HepG2 (cell line): ENCODE data around the gene TBC1D1. TPM values are rescaled to one million over a fixed set of nuclear protein-coding genes. Genes with fewer than 3 reads are reported as not detected.

Experiments used
- ATAC-seq: fragments of 200-7000 bp; cut with Tn5 transposase; 3 replicates; pipeline ENCODE4 v1.9.1; 2020; ENCODE audit warnings: mild to moderate bottlenecking, moderate library complexity
- BruUV-seq: library from RNA; stranded (reverse); fragments of 400-500 nt; replicated peaks from 2 replicates; lab custom pipeline; 2021; lab: Mats Ljungman, UMichigan
- CTCF ChIA-PET: fragments of 300-600 bp; formaldehyde crosslinking; extraction: SDS; loops from one replicate; lab custom pipeline; 2021; ENCODE audit warnings: low total read pairs, inconsistent platforms, low intra/inter-chr PET ratio; lab: Yijun Ruan, JAX
- POLR2A ChIA-PET: fragments of 350-600 bp; sonication (Branson Sonifier 250); formaldehyde crosslinking; loops from one replicate; lab custom pipeline; 2020; ENCODE audit warnings: antibody characterized with exemption, inconsistent platforms; lab: Yijun Ruan, JAX
- DNase-seq: peaks from one replicate; pipeline ENCODE4 v3.0.0-alpha.2; 2015; ENCODE audit warnings: low spot score
- FAIRE-seq: peaks from 3 replicates; lab custom pipeline; 2011; peaks lifted over from hg19 to GRCh38; lab: Jason Lieb, UNC
- H2AFZ ChIP-seq: one replicate; pipeline ENCODE4 v1.6.1; 2011; ENCODE audit warnings: low read length, inconsistent platforms
- H3K27ac ChIP-seq: fragments of 300-600 bp; 3 replicates; pipeline ENCODE4 v1.8.0; 2011; ENCODE audit warnings: mixed run types, mild to moderate bottlenecking, mixed read lengths, low read length, inconsistent platforms; ENCODE audit not compliant: insufficient read depth; ENCODE audit errors: extremely low read length
- H3K27me3 ChIP-seq, 2 experiments: fragments of 200-600 bp in 1 of 2; 2 replicates in 1 of 2; 3 replicates in 1 of 2; pipeline versions ENCODE4 v1.6.0 to v1.8.0; 2011; ENCODE audit warnings: low read length in 2 of 2, mild to moderate bottlenecking in 2 of 2, moderate library complexity in 2 of 2, inconsistent platforms in 1 of 2; ENCODE audit not compliant: insufficient read depth in 2 of 2, control insufficient read depth in 1 of 2
- H3K36me3 ChIP-seq, 2 experiments: fragments of 200-600 bp in 1 of 2; replicated peaks in 1 of 2; 2 replicates in 1 of 2; 3 replicates in 1 of 2; pipeline versions ENCODE4 v1.5.1 to v1.8.0; 2011; ENCODE audit warnings: low read length in 2 of 2, inconsistent platforms in 1 of 2; ENCODE audit not compliant: insufficient read depth in 2 of 2, control insufficient read depth in 1 of 2
- H3K4me1 ChIP-seq: 2 replicates; pipeline ENCODE4 v1.5.1; 2012; ENCODE audit warnings: low read length, inconsistent platforms; ENCODE audit not compliant: insufficient read depth
- H3K4me2 ChIP-seq: 2 replicates; pipeline ENCODE4 v1.6.0; 2011; ENCODE audit warnings: low read depth, low read length, inconsistent platforms
- H3K4me3 ChIP-seq, 3 experiments: fragments of 200-600 bp in 1 of 3; sonication (generic), shearing (Covaris generic) in 1 of 3; replicated peaks in 1 of 3; 2 replicates each; pipeline ENCODE4 v1.5.1; 2011 to 2016; ENCODE audit warnings: low read length in 3 of 3, inconsistent platforms in 2 of 3, low read depth in 2 of 3, mild to moderate bottlenecking in 2 of 3, control low read depth in 1 of 3, mixed read lengths in 1 of 3; ENCODE audit not compliant: insufficient read depth in 1 of 3
- H3K79me2 ChIP-seq: one replicate; pipeline ENCODE4 v1.6.1; 2011; ENCODE audit warnings: low read length, inconsistent platforms; ENCODE audit not compliant: insufficient read depth
- H3K9ac ChIP-seq: 2 replicates; pipeline ENCODE4 v1.6.0; 2011; ENCODE audit warnings: mild to moderate bottlenecking, low read depth, low read length, inconsistent platforms; ENCODE audit not compliant: insufficient read depth
- H3K9me3 ChIP-seq: 2 replicates; pipeline ENCODE4 v1.5.1; 2012; ENCODE audit warnings: mild to moderate bottlenecking, low read length
- H4K20me1 ChIP-seq: 2 replicates; pipeline ENCODE4 v1.6.0; 2011; ENCODE audit warnings: inconsistent platforms, mild to moderate bottlenecking, low read length, moderate library complexity; ENCODE audit not compliant: insufficient read depth
- ERF ChIP-seq: IDR thresholded peaks from 2 replicates; pipeline ENCODE4 v1.6.1; 2018; ENCODE audit warnings: missing biosample characterization, missing genetic modification reagents
- ESRRA ChIP-seq: sonication (generic); formaldehyde crosslinking; IDR thresholded peaks from 2 replicates; pipeline ENCODE4 v1.5.1; 2020; ENCODE audit warnings: mild to moderate bottlenecking, low read depth, missing genetic modification reagents
- SMARCC2 ChIP-seq: fragments of 450-650 bp; IDR thresholded peaks from 2 replicates; pipeline ENCODE4 v1.6.1; 2017; ENCODE audit warnings: antibody characterized with exemption, mild to moderate bottlenecking
- ZBTB10 ChIP-seq: sonication (generic); formaldehyde crosslinking; IDR thresholded peaks from 2 replicates; pipeline ENCODE4 v1.4.0; 2020; ENCODE audit warnings: missing genetic modification reagents, borderline replicate concordance
- ZNF10 ChIP-seq: sonication (generic); formaldehyde crosslinking; IDR thresholded peaks from 2 replicates; pipeline ENCODE4 v1.4.0; 2020; ENCODE audit warnings: mild to moderate bottlenecking, low read depth, missing genetic modification reagents, borderline replicate concordance
- ZNF564 ChIP-seq: sonication (generic); formaldehyde crosslinking; IDR thresholded peaks from 2 replicates; pipeline ENCODE4 v1.8.1; 2023; ENCODE audit warnings: mild to moderate bottlenecking, missing genetic modification reagents
- WGBS: methylation state at CpG from one replicate; pipeline ENCODE4 v1.1.6; 2017; ENCODE audit warnings: low lambda C conversion rate; 5-methylcytosine and 5-hydroxymethylcytosine counted together
- in situ Hi-C: cut with HindIII; loops from 2 replicates; pipeline ENCODE4 v1.10.0; 2017; ENCODE audit warnings: low pct_unique_long_range_greater_than_20kb; ENCODE audit not compliant: extremely low pct_ligation_motif_present
- intact Hi-C: fragments of 100-400 bp; cut with micrococcal nuclease; formaldehyde crosslinking; loops from one replicate; pipeline ENCODE4 v1.10.0; 2022; ENCODE audit not compliant: unreplicated experiment
- polyA plus RNA-seq, 8 experiments: library from polyadenylated mRNA; depleted of rRNA in 3 of 8; stranded (reverse) in 7 of 8; unstranded in 1 of 8; fragments of >200 nt; fragmentation: Illumina TruSeq in 4 of 8; extraction: Trizol in 4 of 8; gene quantifications; 2 replicates each; pipeline versions ENCODE4 v1.2.1 to v1.2.3, GENCODE V29; 2011 to 2016; ENCODE audit warnings: low read depth in 4 of 8, missing spikeins in 1 of 8, mixed read lengths in 1 of 8; ENCODE audit not compliant: insufficient read depth in 1 of 8
- total RNA-seq, 5 experiments: library from RNA; depleted of rRNA; stranded (reverse); fragments of >200 nt; fragmentation: Illumina TruSeq; extraction: Trizol; gene quantifications; 2 replicates each; pipeline ENCODE4 v1.2.3, GENCODE V29; 2016; ENCODE audit warnings: low read depth in 1 of 5
- TF ChIP-seq, protein P1 (sequence below): sonication (generic); formaldehyde crosslinking; IDR thresholded peaks from 2 replicates; pipeline ENCODE4 v1.9.0; 2021; ENCODE audit warnings: mild to moderate bottlenecking, missing genetic modification reagents

The TBC1D1 gene
- total and polyA plus RNA-seq, 2 of the 13 experiments (the other 11 are each of a cell fraction or from before 2014, with no cell fraction given): 37.3 to 62.8 TPM

DNA sequence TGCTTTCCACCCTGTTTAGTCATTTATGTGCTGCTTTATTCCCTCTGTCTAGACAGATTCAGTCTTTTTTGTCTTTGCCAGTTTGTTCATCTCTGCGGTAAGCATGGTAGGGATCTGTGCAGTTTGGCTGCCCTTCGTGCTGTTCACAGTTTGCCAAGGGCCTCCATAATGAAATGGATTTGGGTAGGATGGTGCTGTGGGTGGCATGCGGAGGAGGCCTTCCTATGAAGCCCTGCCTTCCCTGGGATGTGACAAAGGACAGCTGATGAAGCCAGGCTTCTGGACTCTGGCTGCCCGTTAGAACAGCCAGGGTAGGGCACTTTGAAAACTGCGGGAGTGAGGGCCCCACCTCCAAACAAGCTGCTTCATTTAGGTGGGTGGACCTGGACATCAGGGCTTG lies 116.8 kb downstream of the TBC1D1 start:
- Histone ChIP-seq H3K79me2 (peaks cover 3% of the 10 kb centered on the region), H2AFZ (no peak overlapping the region), H3K27me3 (no peaks in the 10 kb centered on the region), H3K4me2 (no peak overlapping the region), H3K4me1 (peaks cover 16% of the 10 kb centered on the region), H4K20me1 (no peaks in the 10 kb centered on the region), H3K27ac (no peak overlapping the region), H3K36me3 (no peaks in the 10 kb centered on the region), H3K9ac (no peak overlapping the region), H3K4me3 (no peak overlapping the region), H3K9me3 (no peaks in the 10 kb centered on the region)
- POLR2A ChIA-PET: no interaction called here
- ATAC-seq (no peak), DNase-seq (no peak), FAIRE-seq (no peak)
- intact Hi-C loops (no loop called here), in situ Hi-C loops (no loop called here)
- no TSS peak for BruUV-seq
- TF ChIP-seq SMARCC2: no peak
- no peak for TF ChIP-seq ZNF10 (CRISPR knock-in tag)
- no peak for TF ChIP-seq ESRRA (CRISPR knock-in tag)
- TF ChIP-seq ERF: no peak
- TF ChIP-seq ZNF564 (CRISPR knock-in tag): no peak
- TF ChIP-seq, protein P1, sequence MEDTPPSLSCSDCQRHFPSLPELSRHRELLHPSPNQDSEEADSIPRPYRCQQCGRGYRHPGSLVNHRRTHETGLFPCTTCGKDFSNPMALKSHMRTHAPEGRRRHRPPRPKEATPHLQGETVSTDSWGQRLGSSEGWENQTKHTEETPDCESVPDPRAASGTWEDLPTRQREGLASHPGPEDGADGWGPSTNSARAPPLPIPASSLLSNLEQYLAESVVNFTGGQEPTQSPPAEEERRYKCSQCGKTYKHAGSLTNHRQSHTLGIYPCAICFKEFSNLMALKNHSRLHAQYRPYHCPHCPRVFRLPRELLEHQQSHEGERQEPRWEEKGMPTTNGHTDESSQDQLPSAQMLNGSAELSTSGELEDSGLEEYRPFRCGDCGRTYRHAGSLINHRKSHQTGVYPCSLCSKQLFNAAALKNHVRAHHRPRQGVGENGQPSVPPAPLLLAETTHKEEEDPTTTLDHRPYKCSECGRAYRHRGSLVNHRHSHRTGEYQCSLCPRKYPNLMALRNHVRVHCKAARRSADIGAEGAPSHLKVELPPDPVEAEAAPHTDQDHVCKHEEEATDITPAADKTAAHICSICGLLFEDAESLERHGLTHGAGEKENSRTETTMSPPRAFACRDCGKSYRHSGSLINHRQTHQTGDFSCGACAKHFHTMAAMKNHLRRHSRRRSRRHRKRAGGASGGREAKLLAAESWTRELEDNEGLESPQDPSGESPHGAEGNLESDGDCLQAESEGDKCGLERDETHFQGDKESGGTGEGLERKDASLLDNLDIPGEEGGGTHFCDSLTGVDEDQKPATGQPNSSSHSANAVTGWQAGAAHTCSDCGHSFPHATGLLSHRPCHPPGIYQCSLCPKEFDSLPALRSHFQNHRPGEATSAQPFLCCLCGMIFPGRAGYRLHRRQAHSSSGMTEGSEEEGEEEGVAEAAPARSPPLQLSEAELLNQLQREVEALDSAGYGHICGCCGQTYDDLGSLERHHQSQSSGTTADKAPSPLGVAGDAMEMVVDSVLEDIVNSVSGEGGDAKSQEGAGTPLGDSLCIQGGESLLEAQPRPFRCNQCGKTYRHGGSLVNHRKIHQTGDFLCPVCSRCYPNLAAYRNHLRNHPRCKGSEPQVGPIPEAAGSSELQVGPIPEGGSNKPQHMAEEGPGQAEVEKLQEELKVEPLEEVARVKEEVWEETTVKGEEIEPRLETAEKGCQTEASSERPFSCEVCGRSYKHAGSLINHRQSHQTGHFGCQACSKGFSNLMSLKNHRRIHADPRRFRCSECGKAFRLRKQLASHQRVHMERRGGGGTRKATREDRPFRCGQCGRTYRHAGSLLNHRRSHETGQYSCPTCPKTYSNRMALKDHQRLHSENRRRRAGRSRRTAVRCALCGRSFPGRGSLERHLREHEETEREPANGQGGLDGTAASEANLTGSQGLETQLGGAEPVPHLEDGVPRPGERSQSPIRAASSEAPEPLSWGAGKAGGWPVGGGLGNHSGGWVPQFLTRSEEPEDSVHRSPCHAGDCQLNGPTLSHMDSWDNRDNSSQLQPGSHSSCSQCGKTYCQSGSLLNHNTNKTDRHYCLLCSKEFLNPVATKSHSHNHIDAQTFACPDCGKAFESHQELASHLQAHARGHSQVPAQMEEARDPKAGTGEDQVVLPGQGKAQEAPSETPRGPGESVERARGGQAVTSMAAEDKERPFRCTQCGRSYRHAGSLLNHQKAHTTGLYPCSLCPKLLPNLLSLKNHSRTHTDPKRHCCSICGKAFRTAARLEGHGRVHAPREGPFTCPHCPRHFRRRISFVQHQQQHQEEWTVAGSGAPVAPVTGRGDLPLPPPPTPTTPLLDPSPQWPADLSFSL (CRISPR knock-in tag): no peak
- no peak for TF ChIP-seq ZBTB10 (CRISPR knock-in tag)
- 68% methylated on average over 5 of the region's 5 CpGs for WGBS
- CTCF ChIA-PET: no interaction called here
